ENCODE measurements around the gene F3. TPM values are rescaled to one million over a fixed set of nuclear protein-coding genes. Genes with fewer than 3 reads are reported as not detected.

Gene F3
- total and polyA plus RNA-seq, 5 donors, result 16.7 to 26.4 (median 18.8) TPM

- ATAC-seq (peak; percentile 32 to 34), DNase-seq (no peak)
- no peaks in the 10 kb centered on the region for H3K27me3 ChIP-seq (ENCODE audit: control insufficient read depth, insufficient read depth)
- WGBS, result 29% methylated on average over 1 of the region's 1 CpG
- no peak overlapping the region for H3K27ac ChIP-seq (ENCODE audit: low read length)
- no peaks in the 10 kb centered on the region for H3K4me1 ChIP-seq (ENCODE audit: control insufficient read depth, insufficient read depth, low read length)
- intact Hi-C loops (cut with DNase I), result loop anchor here in 1 of 4 donors (10.0 kb wide), 1 partner anchor 277 kb away; no protein-coding TSS in a partner anchor
- H3K9me3 ChIP-seq (ENCODE audit: control insufficient read depth, low read length), result no peaks in the 10 kb centered on the region
- H3K4me3 ChIP-seq (ENCODE audit: low read length), result no peak overlapping the region
Observed at GRCh38 chr1:94527447-94528031, 14.0 kb downstream of the F3 start.

- WGBS, result 90% methylated on average over 7 of the region's 7 CpGs
- no peaks in the 10 kb centered on the region for H3K4me1 ChIP-seq (ENCODE audit: control insufficient read depth, insufficient read depth, low read length)
- ATAC-seq (no peak), DNase-seq (no peak)
- no peak overlapping the region for H3K4me3 ChIP-seq (ENCODE audit: low read length)
- no peaks in the 10 kb centered on the region for H3K9me3 ChIP-seq (ENCODE audit: control insufficient read depth, low read length)
- no peak overlapping the region for H3K27ac ChIP-seq (ENCODE audit: low read length)
- H3K27me3 ChIP-seq (ENCODE audit: control insufficient read depth, insufficient read depth), result no peaks in the 10 kb centered on the region
- intact Hi-C loops (cut with DNase I), result loop anchor here in 1 of 4 donors (10.0 kb wide), 1 partner anchor 278 kb away; no protein-coding TSS in a partner anchor
Observed at GRCh38 chr1:94526152-94526980, 15.2 kb downstream of the F3 start.

- no peak overlapping the region for H3K4me3 ChIP-seq (ENCODE audit: low read length)
- intact Hi-C loops (cut with DNase I), result loop anchor here (5.0 to 10.0 kb wide), 3 partner anchors 73 to 283 kb away; no protein-coding TSS in a partner anchor
- no peak overlapping the region for H3K27ac ChIP-seq (ENCODE audit: low read length)
- no peaks in the 10 kb centered on the region for H3K4me1 ChIP-seq (ENCODE audit: control insufficient read depth, insufficient read depth, low read length)
- DNase-seq (no peak), ATAC-seq (no peak)
- H3K9me3 ChIP-seq (ENCODE audit: control insufficient read depth, low read length), result no peaks in the 10 kb centered on the region
- WGBS, result 84% methylated on average over 6 of the region's 6 CpGs
- no peaks in the 10 kb centered on the region for H3K27me3 ChIP-seq (ENCODE audit: control insufficient read depth, insufficient read depth)
Observed at GRCh38 chr1:94524531-94524930, 17.0 kb downstream of the F3 start.

- Histone ChIP-seq H3K4me1 (ENCODE audit: control insufficient read depth, insufficient read depth, low read length) (no peaks in the 10 kb centered on the region), H3K27me3 (ENCODE audit: control insufficient read depth, insufficient read depth) (no peaks in the 10 kb centered on the region), H3K4me3 (ENCODE audit: low read length) (no peak overlapping the region), H3K9me3 (ENCODE audit: control insufficient read depth, low read length) (no peaks in the 10 kb centered on the region), H3K27ac (ENCODE audit: low read length) (no peak overlapping the region)
- intact Hi-C loops (cut with DNase I), result loop anchor here (5.0 to 10.0 kb wide), 3 partner anchors 75 to 285 kb away; no protein-coding TSS in a partner anchor
- ATAC-seq, result peak; percentile 60 to 61
- DNase-seq, result no peak
- WGBS, result 17% methylated on average over 4 of the region's 4 CpGs
Observed at GRCh38 chr1:94522304-94522703, 19.3 kb downstream of the F3 start.

GRCh38 chr1:94519351-94519750 lies 22.2 kb downstream of the F3 start:
- H3K4me1 ChIP-seq (ENCODE audit: control insufficient read depth, insufficient read depth, low read length), result no peaks in the 10 kb centered on the region
- no peak overlapping the region for H3K27ac ChIP-seq (ENCODE audit: low read length)
- DNase-seq (no peak), ATAC-seq (no peak)
- no peak overlapping the region for H3K4me3 ChIP-seq (ENCODE audit: low read length)
- H3K27me3 ChIP-seq (ENCODE audit: control insufficient read depth, insufficient read depth), result no peaks in the 10 kb centered on the region
- intact Hi-C loops (cut with DNase I), result no loop called here
- WGBS, result 58% methylated on average over 2 of the region's 2 CpGs
- H3K9me3 ChIP-seq (ENCODE audit: control insufficient read depth, low read length), result no peaks in the 10 kb centered on the region

GRCh38 chr1:94515296-94515947 lies 26.1 kb downstream of the F3 start:
- intact Hi-C loops (cut with DNase I), result no loop called here
- no peak overlapping the region for H3K4me3 ChIP-seq (ENCODE audit: low read length)
- no peak for ATAC-seq
- DNase-seq, result no peak
- no peaks in the 10 kb centered on the region for H3K4me1 ChIP-seq (ENCODE audit: control insufficient read depth, insufficient read depth, low read length)
- WGBS, result 76% methylated on average over 1 of the region's 1 CpG
- no peaks in the 10 kb centered on the region for H3K27me3 ChIP-seq (ENCODE audit: control insufficient read depth, insufficient read depth)
- H3K27ac ChIP-seq (ENCODE audit: low read length), result no peak overlapping the region
- no peaks in the 10 kb centered on the region for H3K9me3 ChIP-seq (ENCODE audit: control insufficient read depth, low read length)

GRCh38 chr1:94514095-94514727 lies 27.3 kb downstream of the F3 start:
- no peaks in the 10 kb centered on the region for H3K27me3 ChIP-seq (ENCODE audit: control insufficient read depth, insufficient read depth)
- WGBS, result 67% methylated on average over 2 of the region's 2 CpGs
- H3K4me1 ChIP-seq (ENCODE audit: control insufficient read depth, insufficient read depth, low read length), result no peaks in the 10 kb centered on the region
- H3K27ac ChIP-seq (ENCODE audit: low read length), result no peak overlapping the region
- H3K4me3 ChIP-seq (ENCODE audit: low read length), result no peak overlapping the region
- no peaks in the 10 kb centered on the region for H3K9me3 ChIP-seq (ENCODE audit: control insufficient read depth, low read length)
- no peak for DNase-seq
- ATAC-seq, result peak; percentile 39 to 48
- intact Hi-C loops (cut with DNase I), result no loop called here

GRCh38 chr1:94512816-94513215 lies 28.7 kb downstream of the F3 start:
- H3K27me3 ChIP-seq (ENCODE audit: control insufficient read depth, insufficient read depth), result no peaks in the 10 kb centered on the region
- no peak for DNase-seq
- WGBS, result 99% methylated on average over 2 of the region's 2 CpGs
- ATAC-seq, result no peak
- H3K4me1 ChIP-seq (ENCODE audit: control insufficient read depth, insufficient read depth, low read length), result no peaks in the 10 kb centered on the region
- intact Hi-C loops (cut with DNase I), result no loop called here
- H3K27ac ChIP-seq (ENCODE audit: low read length), result no peak overlapping the region
- H3K4me3 ChIP-seq (ENCODE audit: low read length), result no peak overlapping the region
- no peaks in the 10 kb centered on the region for H3K9me3 ChIP-seq (ENCODE audit: control insufficient read depth, low read length)

GRCh38 chr1:94504601-94505000 lies 37.0 kb downstream of the F3 start:
- peaks cover 2% of the 10 kb centered on the region for H3K4me1 ChIP-seq (ENCODE audit: control insufficient read depth, insufficient read depth, low read length)
- no peak for DNase-seq
- ATAC-seq, result peak in 1 of 2 donors; percentile 18
- no peaks in the 10 kb centered on the region for H3K27me3 ChIP-seq (ENCODE audit: control insufficient read depth, insufficient read depth)
- H3K27ac ChIP-seq (ENCODE audit: low read length), result no peak overlapping the region
- H3K9me3 ChIP-seq (ENCODE audit: control insufficient read depth, low read length), result no peaks in the 10 kb centered on the region
- no peak overlapping the region for H3K4me3 ChIP-seq (ENCODE audit: low read length)
- WGBS, result 85% methylated on average over 1 of the region's 1 CpG
- intact Hi-C loops (cut with DNase I), result no loop called here

GRCh38 chr1:94503153-94503552 lies 38.4 kb downstream of the F3 start:
- Histone ChIP-seq H3K27me3 (ENCODE audit: control insufficient read depth, insufficient read depth) (no peaks in the 10 kb centered on the region), H3K9me3 (ENCODE audit: control insufficient read depth, low read length) (no peaks in the 10 kb centered on the region), H3K27ac (ENCODE audit: low read length) (no peak overlapping the region), H3K4me1 (ENCODE audit: control insufficient read depth, insufficient read depth, low read length) (peaks cover 2% of the 10 kb centered on the region), H3K4me3 (ENCODE audit: low read length) (no peak overlapping the region)
- intact Hi-C loops (cut with DNase I), result no loop called here
- whole genome bisulfite sequencing, result 67% methylated on average over 4 of the region's 4 CpGs
- ATAC-seq (peak in 1 of 2 donors; percentile 73), DNase-seq (no peak)
